HepG2 (cell line): ENCODE results near the gene SLC17A9. TPM values are rescaled to one million over a fixed set of nuclear protein-coding genes. Genes with fewer than 3 reads are reported as not detected.

Source experiments
- ATAC-seq: fragments of 200-7000 bp; cut with Tn5 transposase; 3 replicates; pipeline ENCODE4 v1.9.1; 2020; ENCODE audit warnings: mild to moderate bottlenecking, moderate library complexity
- BruUV-seq: library from RNA; stranded (reverse); fragments of 400-500 nt; replicated peaks from 2 replicates; lab custom pipeline; 2021; lab: Mats Ljungman, UMichigan
- CTCF ChIA-PET: fragments of 300-600 bp; formaldehyde crosslinking; extraction: SDS; loops from one replicate; lab custom pipeline; 2021; ENCODE audit warnings: low total read pairs, inconsistent platforms, low intra/inter-chr PET ratio; lab: Yijun Ruan, JAX
- POLR2A ChIA-PET: fragments of 350-600 bp; sonication (Branson Sonifier 250); formaldehyde crosslinking; loops from one replicate; lab custom pipeline; 2020; ENCODE audit warnings: antibody characterized with exemption, inconsistent platforms; lab: Yijun Ruan, JAX
- DNase-seq: peaks from one replicate; pipeline ENCODE4 v3.0.0-alpha.2; 2015; ENCODE audit warnings: low spot score
- FAIRE-seq: peaks from 3 replicates; lab custom pipeline; 2011; peaks lifted over from hg19 to GRCh38; lab: Jason Lieb, UNC
- H2AFZ ChIP-seq: one replicate; pipeline ENCODE4 v1.6.1; 2011; ENCODE audit warnings: low read length, inconsistent platforms
- H3K27ac ChIP-seq: fragments of 300-600 bp; 3 replicates; pipeline ENCODE4 v1.8.0; 2011; ENCODE audit warnings: mixed run types, mild to moderate bottlenecking, mixed read lengths, low read length, inconsistent platforms; ENCODE audit not compliant: insufficient read depth; ENCODE audit errors: extremely low read length
- H3K27me3 ChIP-seq, 2 experiments: fragments of 200-600 bp in 1 of 2; 2 replicates in 1 of 2; 3 replicates in 1 of 2; pipeline versions ENCODE4 v1.6.0 to v1.8.0; 2011; ENCODE audit warnings: low read length in 2 of 2, mild to moderate bottlenecking in 2 of 2, moderate library complexity in 2 of 2, inconsistent platforms in 1 of 2; ENCODE audit not compliant: insufficient read depth in 2 of 2, control insufficient read depth in 1 of 2
- H3K36me3 ChIP-seq, 2 experiments: fragments of 200-600 bp in 1 of 2; replicated peaks in 1 of 2; 2 replicates in 1 of 2; 3 replicates in 1 of 2; pipeline versions ENCODE4 v1.5.1 to v1.8.0; 2011; ENCODE audit warnings: low read length in 2 of 2, inconsistent platforms in 1 of 2; ENCODE audit not compliant: insufficient read depth in 2 of 2, control insufficient read depth in 1 of 2
- H3K4me1 ChIP-seq: 2 replicates; pipeline ENCODE4 v1.5.1; 2012; ENCODE audit warnings: low read length, inconsistent platforms; ENCODE audit not compliant: insufficient read depth
- H3K4me2 ChIP-seq: 2 replicates; pipeline ENCODE4 v1.6.0; 2011; ENCODE audit warnings: low read depth, low read length, inconsistent platforms
- H3K4me3 ChIP-seq, 3 experiments: fragments of 200-600 bp in 1 of 3; sonication (generic), shearing (Covaris generic) in 1 of 3; replicated peaks in 1 of 3; 2 replicates each; pipeline ENCODE4 v1.5.1; 2011 to 2016; ENCODE audit warnings: low read length in 3 of 3, inconsistent platforms in 2 of 3, low read depth in 2 of 3, mild to moderate bottlenecking in 2 of 3, control low read depth in 1 of 3, mixed read lengths in 1 of 3; ENCODE audit not compliant: insufficient read depth in 1 of 3
- H3K79me2 ChIP-seq: one replicate; pipeline ENCODE4 v1.6.1; 2011; ENCODE audit warnings: low read length, inconsistent platforms; ENCODE audit not compliant: insufficient read depth
- H3K9ac ChIP-seq: 2 replicates; pipeline ENCODE4 v1.6.0; 2011; ENCODE audit warnings: mild to moderate bottlenecking, low read depth, low read length, inconsistent platforms; ENCODE audit not compliant: insufficient read depth
- H3K9me3 ChIP-seq: 2 replicates; pipeline ENCODE4 v1.5.1; 2012; ENCODE audit warnings: mild to moderate bottlenecking, low read length
- H4K20me1 ChIP-seq: 2 replicates; pipeline ENCODE4 v1.6.0; 2011; ENCODE audit warnings: inconsistent platforms, mild to moderate bottlenecking, low read length, moderate library complexity; ENCODE audit not compliant: insufficient read depth
- KDM1A ChIP-seq: IDR thresholded peaks from 2 replicates; pipeline ENCODE4 v1.6.1; 2016; ENCODE audit warnings: missing compliant biosample characterization
- PAF1 ChIP-seq: IDR thresholded peaks from 2 replicates; pipeline ENCODE4 v1.6.1; 2016; ENCODE audit warnings: missing genetic modification reagents, missing compliant biosample characterization
- RNF219 ChIP-seq: sonication (generic); formaldehyde crosslinking; IDR thresholded peaks from 2 replicates; pipeline ENCODE4 v1.5.0; 2020; ENCODE audit warnings: mild to moderate bottlenecking, missing genetic modification reagents
- STAT6 ChIP-seq: sonication (generic); formaldehyde crosslinking; IDR thresholded peaks from 2 replicates; pipeline ENCODE4 v1.4.0; 2020; ENCODE audit warnings: missing genetic modification reagents, mild to moderate bottlenecking, borderline replicate concordance
- ZBTB21 ChIP-seq: sonication (generic); formaldehyde crosslinking; IDR thresholded peaks from 2 replicates; pipeline ENCODE4 v1.4.0; 2020; ENCODE audit warnings: missing genetic modification reagents
- ZFP91 ChIP-seq: sonication (generic); formaldehyde crosslinking; IDR thresholded peaks from 2 replicates; pipeline ENCODE4 v1.9.0; 2022; ENCODE audit warnings: missing genetic modification reagents, mild to moderate bottlenecking, borderline replicate concordance
- ZNF468 ChIP-seq: sonication (generic); formaldehyde crosslinking; IDR thresholded peaks from 2 replicates; pipeline ENCODE4 v1.8.0; 2022; ENCODE audit warnings: mild to moderate bottlenecking, moderate library complexity, missing genetic modification reagents
- ZNF550 ChIP-seq: sonication (generic); formaldehyde crosslinking; IDR thresholded peaks from 2 replicates; pipeline ENCODE4 v1.4.0; 2020; ENCODE audit warnings: mild to moderate bottlenecking, missing genetic modification reagents, borderline replicate concordance
- ZNF563 ChIP-seq: sonication (generic); formaldehyde crosslinking; IDR thresholded peaks from 2 replicates; pipeline ENCODE4 v1.8.0; 2022; ENCODE audit warnings: mild to moderate bottlenecking, moderate library complexity, missing genetic modification reagents
- ZNF629 ChIP-seq: sonication (generic); formaldehyde crosslinking; conservative IDR thresholded peaks from 2 replicates; pipeline ENCODE4 v1.5.0; 2020; ENCODE audit warnings: missing genetic modification reagents
- ZSCAN21 ChIP-seq: sonication (generic); formaldehyde crosslinking; IDR thresholded peaks from 2 replicates; pipeline ENCODE4 v1.8.0; 2022; ENCODE audit warnings: mild to moderate bottlenecking, missing genetic modification reagents, moderate library complexity, borderline replicate concordance
- WGBS: methylation state at CpG from one replicate; pipeline ENCODE4 v1.1.6; 2017; ENCODE audit warnings: low lambda C conversion rate; 5-methylcytosine and 5-hydroxymethylcytosine counted together
- in situ Hi-C: cut with HindIII; loops from 2 replicates; pipeline ENCODE4 v1.10.0; 2017; ENCODE audit warnings: low pct_unique_long_range_greater_than_20kb; ENCODE audit not compliant: extremely low pct_ligation_motif_present
- intact Hi-C: fragments of 100-400 bp; cut with micrococcal nuclease; formaldehyde crosslinking; loops from one replicate; pipeline ENCODE4 v1.10.0; 2022; ENCODE audit not compliant: unreplicated experiment
- polyA plus RNA-seq, 8 experiments: library from polyadenylated mRNA; depleted of rRNA in 3 of 8; stranded (reverse) in 7 of 8; unstranded in 1 of 8; fragments of >200 nt; fragmentation: Illumina TruSeq in 4 of 8; extraction: Trizol in 4 of 8; gene quantifications; 2 replicates each; pipeline versions ENCODE4 v1.2.1 to v1.2.3, GENCODE V29; 2011 to 2016; ENCODE audit warnings: low read depth in 4 of 8, missing spikeins in 1 of 8, mixed read lengths in 1 of 8; ENCODE audit not compliant: insufficient read depth in 1 of 8
- total RNA-seq, 5 experiments: library from RNA; depleted of rRNA; stranded (reverse); fragments of >200 nt; fragmentation: Illumina TruSeq; extraction: Trizol; gene quantifications; 2 replicates each; pipeline ENCODE4 v1.2.3, GENCODE V29; 2016; ENCODE audit warnings: low read depth in 1 of 5
- TF ChIP-seq, protein P1 (sequence below): sonication (generic); formaldehyde crosslinking; IDR thresholded peaks from 2 replicates; pipeline ENCODE4 v1.4.0; 2020; ENCODE audit warnings: missing genetic modification reagents
- TF ChIP-seq, protein P2 (sequence below): sonication (generic); formaldehyde crosslinking; IDR thresholded peaks from 2 replicates; pipeline ENCODE4 v1.4.0; 2020; ENCODE audit warnings: low read depth, mild to moderate bottlenecking, missing genetic modification reagents

Gene SLC17A9
- total and polyA plus RNA-seq, 2 of the 13 experiments (the other 11 are each of a cell fraction or from before 2014, with no cell fraction given), result 110 to 191 TPM

DNA sequence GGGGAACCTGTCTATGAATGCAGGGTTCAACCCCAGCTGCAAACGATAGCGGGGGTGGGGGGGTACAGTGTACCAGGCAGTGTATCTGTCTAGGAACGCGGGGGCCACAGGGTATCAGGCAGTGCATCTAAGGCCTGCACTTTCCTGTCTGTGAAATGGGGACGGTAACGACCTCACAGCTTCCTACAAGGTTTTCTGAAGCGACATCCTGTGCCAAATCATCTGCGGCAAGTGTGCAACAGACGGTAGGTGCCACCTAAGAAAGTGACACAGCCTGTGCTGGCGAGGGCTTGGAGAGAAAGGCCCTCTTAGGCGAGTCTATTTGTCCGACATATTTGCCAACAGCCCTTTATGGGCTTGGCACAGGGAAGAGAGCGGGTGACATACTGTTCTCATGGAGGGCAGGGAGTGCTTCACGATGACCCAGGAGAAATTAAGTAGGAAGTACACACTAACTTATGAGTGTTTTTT lies 30.0 kb upstream of the SLC17A9 start:
- Histone ChIP-seq H3K4me3 (peak overlapping the region in 1 of 3 experiments; percentile 97; a peak in 1 of 6 replicates), H3K9ac (peak overlapping the region; percentile 98), H3K27ac (peak overlapping the region; percentile 90), H3K9me3 (no peaks in the 10 kb centered on the region), H3K4me2 (peak overlapping the region; percentile 89), H3K4me1 (peaks cover 70% of the 10 kb centered on the region), H3K36me3 (peaks cover 0 to 7% of the 10 kb centered on the region in 2 experiments; a peak in 1 of 5 replicates), H3K79me2 (peaks cover 99% of the 10 kb centered on the region), H4K20me1 (peaks cover 76% of the 10 kb centered on the region), H2AFZ (no peak overlapping the region), H3K27me3 (peaks cover 0 to 5% of the 10 kb centered on the region in 2 experiments; a peak in 1 of 5 replicates)
- WGBS, result 83% methylated on average over 14 of the region's 14 CpGs
- no TSS peak for BruUV-seq
- in situ Hi-C loops, result no loop called here
- intact Hi-C loops, result no loop called here
- ChIA-PET POLR2A (interaction anchor here (0.6 to 6.4 kb wide), 5 partner anchors 9 to 48 kb away, joined by 3 to 118 read pairs (median 14); partner anchors contain the start of genes GID8 and SLC17A9), CTCF (no interaction called here)
- DNase-seq (no peak), ATAC-seq (no peak), FAIRE-seq (no peak)
- TF ChIP-seq RNF219 (CRISPR knock-in tag), result no peak
- peak; percentile 59; the same call in 1 of the 2 replicates for TF ChIP-seq PAF1 (CRISPR knock-in tag)
- peak; percentile 95 for TF ChIP-seq ZNF629 (CRISPR knock-in tag)
- TF ChIP-seq ZBTB21 (CRISPR knock-in tag), result no peak
- TF ChIP-seq, protein P1, sequence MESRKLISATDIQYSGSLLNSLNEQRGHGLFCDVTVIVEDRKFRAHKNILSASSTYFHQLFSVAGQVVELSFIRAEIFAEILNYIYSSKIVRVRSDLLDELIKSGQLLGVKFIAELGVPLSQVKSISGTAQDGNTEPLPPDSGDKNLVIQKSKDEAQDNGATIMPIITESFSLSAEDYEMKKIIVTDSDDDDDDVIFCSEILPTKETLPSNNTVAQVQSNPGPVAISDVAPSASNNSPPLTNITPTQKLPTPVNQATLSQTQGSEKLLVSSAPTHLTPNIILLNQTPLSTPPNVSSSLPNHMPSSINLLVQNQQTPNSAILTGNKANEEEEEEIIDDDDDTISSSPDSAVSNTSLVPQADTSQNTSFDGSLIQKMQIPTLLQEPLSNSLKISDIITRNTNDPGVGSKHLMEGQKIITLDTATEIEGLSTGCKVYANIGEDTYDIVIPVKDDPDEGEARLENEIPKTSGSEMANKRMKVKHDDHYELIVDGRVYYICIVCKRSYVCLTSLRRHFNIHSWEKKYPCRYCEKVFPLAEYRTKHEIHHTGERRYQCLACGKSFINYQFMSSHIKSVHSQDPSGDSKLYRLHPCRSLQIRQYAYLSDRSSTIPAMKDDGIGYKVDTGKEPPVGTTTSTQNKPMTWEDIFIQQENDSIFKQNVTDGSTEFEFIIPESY (CRISPR knock-in tag), result peak; percentile 19; the same call in 1 of the 2 replicates
- no peak for TF ChIP-seq ZSCAN21
- TF ChIP-seq ZNF468 (CRISPR knock-in tag), result no peak
- TF ChIP-seq KDM1A (CRISPR knock-in tag), result 0 out of 2 replicates have a peak, but pooled peaks have one; percentile 51
- TF ChIP-seq ZNF563 (CRISPR knock-in tag), result 0 out of 2 replicates have a peak, but pooled peaks have one; percentile 19
- TF ChIP-seq STAT6, result 0 out of 2 replicates have a peak, but pooled peaks have one; percentile 0
- TF ChIP-seq, protein P2, sequence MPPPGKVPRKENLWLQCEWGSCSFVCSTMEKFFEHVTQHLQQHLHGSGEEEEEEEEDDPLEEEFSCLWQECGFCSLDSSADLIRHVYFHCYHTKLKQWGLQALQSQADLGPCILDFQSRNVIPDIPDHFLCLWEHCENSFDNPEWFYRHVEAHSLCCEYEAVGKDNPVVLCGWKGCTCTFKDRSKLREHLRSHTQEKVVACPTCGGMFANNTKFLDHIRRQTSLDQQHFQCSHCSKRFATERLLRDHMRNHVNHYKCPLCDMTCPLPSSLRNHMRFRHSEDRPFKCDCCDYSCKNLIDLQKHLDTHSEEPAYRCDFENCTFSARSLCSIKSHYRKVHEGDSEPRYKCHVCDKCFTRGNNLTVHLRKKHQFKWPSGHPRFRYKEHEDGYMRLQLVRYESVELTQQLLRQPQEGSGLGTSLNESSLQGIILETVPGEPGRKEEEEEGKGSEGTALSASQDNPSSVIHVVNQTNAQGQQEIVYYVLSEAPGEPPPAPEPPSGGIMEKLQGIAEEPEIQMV, result 0 out of 2 replicates have a peak, but pooled peaks have one; percentile 59
- 0 out of 2 replicates have a peak, but pooled peaks have one; percentile 4 for TF ChIP-seq ZFP91 (CRISPR knock-in tag)
- no peak for TF ChIP-seq ZNF550 (CRISPR knock-in tag)
